Activated T-cell treated with anti-CD3 and anti-CD28 coated beads, Interleukin-2, amount 50 U/mL, for 4 hours (primary cell): ENCODE measurements around the gene RASA3. TPM values are rescaled to one million over a fixed set of nuclear protein-coding genes. Genes with fewer than 3 reads are reported as not detected.

Source experiments
- ATAC-seq, 2 donors: fragments of 200-7000 bp; cut with Tn5 transposase; one replicate each; pipeline ENCODE4 v1.10.0; 2021
- DNase-seq: peaks from one replicate; pipeline ENCODE4 v3.0.0-alpha.2; 2020
- H3K27me3 Mint-ChIP-seq: one replicate; pipeline ENCODE4 v1.8.0; 2021; ENCODE audit warnings: low read depth, mixed read lengths
- H3K36me3 Mint-ChIP-seq: one replicate; pipeline ENCODE4 v1.8.0; 2022; ENCODE audit warnings: mixed read lengths; ENCODE audit not compliant: insufficient read depth
- H3K4me1 Mint-ChIP-seq: one replicate; pipeline ENCODE4 v1.8.0; 2021; ENCODE audit warnings: low read depth, mixed read lengths
- H3K4me3 Mint-ChIP-seq: one replicate; pipeline ENCODE4 v1.8.0; 2021; ENCODE audit warnings: mild to moderate bottlenecking, moderate library complexity, mixed read lengths
- H3K9me3 Mint-ChIP-seq: one replicate; pipeline ENCODE4 v1.8.0; 2021; ENCODE audit warnings: mixed read lengths
- total RNA-seq, 3 donors: library from RNA; stranded (reverse); gene quantifications; one replicate each; pipeline ENCODE4 v1.2.1, GENCODE V29; 2021

The RASA3 gene
- total RNA-seq, 3 donors from 2014 or later, result 23.7 to 28.7 (median 26.6) TPM

GRCh38 chr13:114035583-114036531, 96.6 kb downstream of the RASA3 start:
- DNase-seq (no peak), ATAC-seq (no peak)
- no peaks in the 10 kb centered on the region for H3K27me3 Mint-ChIP-seq
- H3K4me1 Mint-ChIP-seq, result peaks cover 23% of the 10 kb centered on the region
- H3K36me3 Mint-ChIP-seq, result peaks cover 17% of the 10 kb centered on the region
- no peaks in the 10 kb centered on the region for H3K9me3 Mint-ChIP-seq
- no peak overlapping the region for H3K4me3 Mint-ChIP-seq

DNA sequence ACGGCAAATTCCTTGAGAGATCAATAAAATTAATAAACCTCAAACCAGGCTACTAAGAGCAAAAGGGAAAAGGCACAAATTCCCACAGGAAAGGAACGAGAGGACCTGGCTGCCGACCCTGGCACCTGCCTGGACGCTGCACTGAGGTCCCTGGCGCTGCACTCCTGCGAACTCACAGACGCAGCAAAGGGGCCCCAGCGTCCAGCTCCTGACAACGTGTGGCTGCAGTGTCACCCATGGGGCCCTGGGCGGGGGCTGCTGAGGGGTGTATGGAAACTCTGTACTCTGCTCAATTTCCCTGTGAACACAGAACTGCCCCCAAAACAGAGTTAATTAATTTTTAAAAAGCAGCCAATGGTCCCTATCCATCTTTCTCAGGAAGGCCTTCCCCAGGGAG, 97.2 kb downstream of the RASA3 start:
- H3K36me3 Mint-ChIP-seq, result peaks cover 21% of the 10 kb centered on the region
- DNase-seq (no peak), ATAC-seq (no peak)
- no peak overlapping the region for H3K4me3 Mint-ChIP-seq
- no peaks in the 10 kb centered on the region for H3K27me3 Mint-ChIP-seq
- H3K9me3 Mint-ChIP-seq, result no peaks in the 10 kb centered on the region
- peaks cover 28% of the 10 kb centered on the region for H3K4me1 Mint-ChIP-seq

- Mint-ChIP-seq H3K27me3 (no peaks in the 10 kb centered on the region), H3K4me3 (no peak overlapping the region), H3K4me1 (peaks cover 28% of the 10 kb centered on the region), H3K9me3 (no peaks in the 10 kb centered on the region), H3K36me3 (peaks cover 21% of the 10 kb centered on the region)
- DNase-seq, result no peak
- ATAC-seq, result no peak
These were observed 97.9 kb downstream of the RASA3 start for GRCh38 chr13:114034481-114034891.

DNA sequence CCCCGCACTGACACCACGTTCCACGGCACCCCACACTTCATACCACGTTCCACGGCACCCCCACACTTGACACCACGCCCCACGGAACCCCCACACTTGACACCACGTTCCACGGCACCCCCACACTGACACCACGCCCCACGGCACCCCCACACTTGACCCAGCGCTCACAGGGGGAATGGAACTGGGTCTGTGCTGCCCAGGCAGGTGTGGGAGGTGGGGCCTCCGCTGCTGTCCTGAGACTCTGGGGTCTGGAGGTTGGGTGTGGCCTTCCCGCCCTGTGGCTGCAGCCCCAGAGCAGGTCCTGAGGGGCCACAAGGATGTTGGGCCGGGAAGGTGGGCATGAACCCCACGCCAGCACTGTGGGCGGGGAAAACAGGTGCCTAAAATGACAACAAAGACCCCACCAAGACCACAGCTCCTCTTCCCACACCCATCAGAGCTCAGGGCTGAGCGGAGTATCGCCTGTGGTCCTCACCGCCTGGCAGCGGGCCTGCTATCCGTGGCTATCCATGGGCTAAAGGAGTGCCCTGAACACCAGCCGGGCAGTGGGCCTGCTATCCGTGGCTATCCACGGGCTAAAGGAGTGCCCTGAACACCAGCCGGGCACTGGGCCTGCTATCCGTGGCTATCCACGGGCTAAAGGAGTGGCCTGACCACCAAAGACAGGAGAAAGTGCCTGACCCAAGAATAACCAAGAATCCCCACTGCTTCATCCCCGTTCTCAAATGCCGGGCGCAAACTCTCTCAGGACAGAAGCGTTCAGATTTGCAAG, 98.7 kb downstream of the RASA3 start:
- Mint-ChIP-seq H3K36me3 (peaks cover 21% of the 10 kb centered on the region), H3K27me3 (no peaks in the 10 kb centered on the region), H3K4me1 (peaks cover 28% of the 10 kb centered on the region), H3K9me3 (no peaks in the 10 kb centered on the region), H3K4me3 (no peak overlapping the region)
- no peak for ATAC-seq
- DNase-seq, result no peak

- DNase-seq (no peak), ATAC-seq (no peak)
- no peaks in the 10 kb centered on the region for H3K9me3 Mint-ChIP-seq
- no peak overlapping the region for H3K4me3 Mint-ChIP-seq
- peaks cover 24% of the 10 kb centered on the region for H3K4me1 Mint-ChIP-seq
- peaks cover 17% of the 10 kb centered on the region for H3K36me3 Mint-ChIP-seq
- no peaks in the 10 kb centered on the region for H3K27me3 Mint-ChIP-seq
These were observed 100.2 kb downstream of the RASA3 start for GRCh38 chr13:114032126-114032799.

GRCh38 chr13:114031631-114032030, 100.8 kb downstream of the RASA3 start:
- no peak overlapping the region for H3K4me3 Mint-ChIP-seq
- ATAC-seq (no peak), DNase-seq (no peak)
- H3K4me1 Mint-ChIP-seq, result peaks cover 19% of the 10 kb centered on the region
- peaks cover 12% of the 10 kb centered on the region for H3K36me3 Mint-ChIP-seq
- H3K27me3 Mint-ChIP-seq, result no peaks in the 10 kb centered on the region
- no peaks in the 10 kb centered on the region for H3K9me3 Mint-ChIP-seq

GRCh38 chr13:114030666-114031610, 101.5 kb downstream of the RASA3 start:
- Mint-ChIP-seq H3K36me3 (peaks cover 12% of the 10 kb centered on the region), H3K9me3 (no peaks in the 10 kb centered on the region), H3K4me1 (peaks cover 19% of the 10 kb centered on the region), H3K27me3 (no peaks in the 10 kb centered on the region), H3K4me3 (no peak overlapping the region)
- DNase-seq (no peak), ATAC-seq (no peak)

DNA sequence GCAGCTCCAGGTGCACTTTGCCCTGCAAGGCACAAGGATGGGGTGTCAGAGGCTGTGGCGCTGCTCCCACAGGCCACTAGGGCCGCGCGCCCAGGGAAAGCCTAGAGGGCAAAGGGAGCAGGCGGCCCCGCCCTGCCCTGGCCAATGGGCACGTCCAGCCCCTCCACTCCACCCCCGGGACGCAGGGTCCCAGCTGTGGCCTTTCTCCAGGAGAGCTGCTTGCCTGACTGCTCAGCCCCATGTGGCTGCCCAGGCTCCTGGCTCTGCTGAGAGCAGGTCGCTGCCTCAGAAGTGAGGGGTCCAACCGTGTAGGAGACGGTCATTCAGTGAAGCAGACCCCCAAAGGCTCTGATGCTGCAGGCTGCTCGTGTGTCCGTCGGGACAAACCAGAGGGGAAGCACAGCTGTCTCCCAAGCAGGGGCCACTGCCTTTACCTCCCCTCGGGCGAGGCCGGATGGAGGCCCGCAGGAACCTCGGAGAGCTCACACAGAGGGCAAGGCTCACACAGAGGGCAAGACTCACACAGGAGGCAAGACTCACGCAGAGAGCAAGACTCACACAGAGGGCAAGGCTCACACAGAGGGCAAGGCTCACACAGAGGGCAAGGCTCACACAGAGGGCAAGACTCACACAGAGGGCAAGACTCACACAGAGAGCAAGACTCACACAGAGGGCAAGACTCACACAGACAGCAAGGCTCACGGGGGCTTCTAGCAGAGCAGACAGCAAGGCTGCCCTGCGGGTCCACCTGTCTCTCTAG, 102.4 kb downstream of the RASA3 start:
- ATAC-seq (no peak), DNase-seq (no peak)
- Mint-ChIP-seq H3K27me3 (no peaks in the 10 kb centered on the region), H3K9me3 (no peaks in the 10 kb centered on the region), H3K4me3 (no peak overlapping the region), H3K36me3 (peaks cover 19% of the 10 kb centered on the region), H3K4me1 (peaks cover 19% of the 10 kb centered on the region)

DNA sequence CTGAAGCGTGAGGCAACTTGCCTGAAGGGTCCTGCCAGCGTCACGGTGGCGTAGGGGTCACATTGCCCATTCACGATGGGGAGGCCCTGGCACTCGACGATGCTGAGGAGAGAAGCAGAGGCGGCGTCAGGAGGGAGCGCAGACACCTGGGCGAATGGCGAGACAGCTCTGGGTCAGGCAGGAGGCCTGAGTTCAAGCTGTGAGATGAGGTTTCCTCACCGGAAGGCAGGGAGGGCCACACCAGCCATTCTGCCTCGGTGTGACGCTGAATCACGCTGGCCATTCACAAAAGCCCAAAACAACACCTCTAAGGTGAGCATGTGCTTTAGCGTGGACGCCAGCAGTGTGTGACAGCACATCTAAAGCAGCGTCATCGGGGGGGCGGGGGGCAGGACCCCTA, 104.6 kb downstream of the RASA3 start:
- no peaks in the 10 kb centered on the region for H3K9me3 Mint-ChIP-seq
- H3K4me1 Mint-ChIP-seq, result peaks cover 15% of the 10 kb centered on the region
- H3K27me3 Mint-ChIP-seq, result no peaks in the 10 kb centered on the region
- DNase-seq (no peak), ATAC-seq (no peak)
- no peak overlapping the region for H3K4me3 Mint-ChIP-seq
- peaks cover 20% of the 10 kb centered on the region for H3K36me3 Mint-ChIP-seq

DNA sequence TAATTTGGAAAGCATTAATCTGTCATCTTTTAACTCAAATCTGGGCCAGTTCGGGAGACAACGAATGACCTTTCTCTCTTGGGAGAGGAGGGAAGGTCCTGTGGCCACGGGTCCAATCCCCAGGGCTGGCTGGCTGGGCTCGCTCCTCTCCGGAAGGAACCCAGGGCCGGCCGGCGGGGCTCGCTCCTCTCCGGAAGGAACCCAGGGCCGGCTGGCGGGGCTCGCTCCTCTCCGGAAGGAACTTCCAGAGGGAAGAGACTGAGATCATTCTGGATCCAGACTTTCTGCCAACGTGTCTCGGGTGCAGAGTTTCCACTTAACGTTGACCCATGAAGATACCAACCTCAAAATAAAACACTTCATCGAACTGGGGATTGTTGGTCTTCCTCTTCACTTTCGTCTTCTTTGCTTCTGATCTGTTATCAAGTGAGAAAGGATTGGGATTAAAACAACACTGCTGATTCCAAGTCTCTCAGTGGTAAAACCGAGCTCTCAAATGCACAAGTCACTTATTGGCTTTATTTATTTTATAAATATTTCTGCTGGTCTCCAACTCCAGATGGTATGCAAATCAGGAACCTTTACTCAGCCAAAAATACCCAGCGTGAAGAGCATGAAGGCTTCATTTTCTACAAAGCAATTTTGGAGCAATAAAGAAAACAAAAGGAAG, 105.2 kb downstream of the RASA3 start:
- H3K36me3 Mint-ChIP-seq, result peaks cover 20% of the 10 kb centered on the region
- peaks cover 13% of the 10 kb centered on the region for H3K4me1 Mint-ChIP-seq
- no peak overlapping the region for H3K4me3 Mint-ChIP-seq
- H3K9me3 Mint-ChIP-seq, result no peaks in the 10 kb centered on the region
- ATAC-seq (no peak), DNase-seq (no peak)
- H3K27me3 Mint-ChIP-seq, result no peaks in the 10 kb centered on the region

DNA sequence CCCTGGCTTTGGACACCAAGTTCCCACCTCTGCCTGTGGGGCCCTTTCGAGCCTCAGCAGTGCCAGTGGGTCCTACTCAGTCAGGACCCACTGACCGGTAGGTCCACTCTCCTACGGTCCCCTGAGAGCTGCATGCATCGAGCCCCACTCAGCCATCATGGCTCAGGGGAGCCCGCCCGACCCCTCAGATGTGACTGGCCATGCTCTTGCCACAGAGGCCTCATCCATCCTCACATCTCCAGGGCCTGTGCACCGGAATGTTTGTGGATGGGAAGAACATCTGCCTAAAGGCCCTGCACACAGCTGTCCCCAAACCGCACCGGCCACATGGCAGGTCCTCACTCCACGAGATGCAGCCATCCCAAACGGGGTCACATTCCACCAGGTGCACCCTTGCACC, 105.9 kb downstream of the RASA3 start:
- DNase-seq, result no peak
- H3K27me3 Mint-ChIP-seq, result no peaks in the 10 kb centered on the region
- H3K4me3 Mint-ChIP-seq, result no peak overlapping the region
- H3K9me3 Mint-ChIP-seq, result no peaks in the 10 kb centered on the region
- peaks cover 11% of the 10 kb centered on the region for H3K4me1 Mint-ChIP-seq
- H3K36me3 Mint-ChIP-seq, result peaks cover 20% of the 10 kb centered on the region
- ATAC-seq, result no peak

GRCh38 chr13:114025714-114026431, 106.5 kb downstream of the RASA3 start:
- H3K36me3 Mint-ChIP-seq, result peaks cover 20% of the 10 kb centered on the region
- H3K27me3 Mint-ChIP-seq, result no peaks in the 10 kb centered on the region
- DNase-seq, result no peak
- H3K9me3 Mint-ChIP-seq, result no peaks in the 10 kb centered on the region
- no peak for ATAC-seq
- peaks cover 5% of the 10 kb centered on the region for H3K4me1 Mint-ChIP-seq
- no peak overlapping the region for H3K4me3 Mint-ChIP-seq
